Stomach smooth muscle (tissue), 2 donors: Measurements from ENCODE around the gene PRSS33.
A peak's percentile ranks its signal among the peaks of the same experiment; 100 is the strongest.

Experiments used
- H3K27ac ChIP-seq: one replicate; pipeline ENCODE4 v1.7.0; 2013; ENCODE audit warnings: mild to moderate bottlenecking, low read length, inconsistent platforms
- H3K27me3 ChIP-seq, 2 donors: one replicate each; pipeline ENCODE4 v1.7.0; 2013; ENCODE audit warnings: low read length in 2 of 2; ENCODE audit not compliant: insufficient read depth in 2 of 2, control insufficient read depth in 1 of 2
- H3K36me3 ChIP-seq, 2 donors: one replicate each; pipeline ENCODE4 v1.7.0; 2013; ENCODE audit warnings: low read length in 2 of 2; ENCODE audit not compliant: control insufficient read depth in 2 of 2, insufficient read depth in 2 of 2
- H3K4me1 ChIP-seq: one replicate; pipeline ENCODE4 v1.7.0; 2013; ENCODE audit warnings: low read length; ENCODE audit not compliant: control insufficient read depth, insufficient read depth
- H3K4me3 ChIP-seq, 2 donors: one replicate each; pipeline ENCODE4 v1.7.0; 2013; ENCODE audit warnings: low read length in 2 of 2
- H3K9ac ChIP-seq, 2 donors: one replicate each; pipeline ENCODE4 v1.7.0; 2013; ENCODE audit warnings: low read length in 2 of 2, mild to moderate bottlenecking in 1 of 2
- H3K9me3 ChIP-seq, 2 donors: one replicate each; pipeline ENCODE4 v1.7.0; 2013; ENCODE audit warnings: low read length in 2 of 2; ENCODE audit not compliant: control insufficient read depth in 2 of 2
- donor health status: healthy.
- donor health status: Pancreatic carcinoma.

PRSS33 gene

GRCh38 chr16:2775765-2776499 lies 11.4 kb downstream of the PRSS33 start:
- peaks cover 29% of the 10 kb centered on the region for H3K4me1 ChIP-seq

GRCh38 chr16:2775131-2775716 lies 12.1 kb downstream of the PRSS33 start:
- no peaks in the 10 kb centered on the region for H3K9me3 ChIP-seq
- H3K4me1 ChIP-seq: peaks cover 31% of the 10 kb centered on the region
- H3K27me3 ChIP-seq: no peaks in the 10 kb centered on the region
- H3K36me3 ChIP-seq: peaks cover 30 to 31% of the 10 kb centered on the region in 2 donors
- H3K9ac ChIP-seq: no peak overlapping the region
- H3K27ac ChIP-seq: no peak overlapping the region
- peak overlapping the region in 1 of 2 donors; percentile 15 for H3K4me3 ChIP-seq

More at GRCh38 chr16:2775765-2776499, 11.4 kb downstream of the PRSS33 start:
- no peaks in the 10 kb centered on the region for H3K9me3 ChIP-seq
- no peaks in the 10 kb centered on the region for H3K27me3 ChIP-seq
- peak overlapping the region; percentile 67 to 73 for H3K9ac ChIP-seq
- peaks cover 23% of the 10 kb centered on the region in 2 donors for H3K36me3 ChIP-seq
- H3K27ac ChIP-seq: no peak overlapping the region
- peak overlapping the region; percentile 61 to 88 for H3K4me3 ChIP-seq

GRCh38 chr16:2774161-2774891 lies 13.0 kb downstream of the PRSS33 start:
- H3K27me3 ChIP-seq: no peaks in the 10 kb centered on the region
- peaks cover 39% of the 10 kb centered on the region in 2 donors for H3K36me3 ChIP-seq
- no peak overlapping the region for H3K4me3 ChIP-seq
- H3K4me1 ChIP-seq: peaks cover 38% of the 10 kb centered on the region
- H3K27ac ChIP-seq: peak overlapping the region; percentile 6
- no peak overlapping the region for H3K9ac ChIP-seq
- no peaks in the 10 kb centered on the region for H3K9me3 ChIP-seq

GRCh38 chr16:2773188-2773968 lies 14.0 kb downstream of the PRSS33 start:
- Histone ChIP-seq H3K4me3 (no peak overlapping the region), H3K9me3 (no peaks in the 10 kb centered on the region), H3K36me3 (peaks cover 47 to 48% of the 10 kb centered on the region in 2 donors), H3K27ac (no peak overlapping the region), H3K4me1 (peaks cover 36% of the 10 kb centered on the region), H3K27me3 (no peaks in the 10 kb centered on the region), H3K9ac (no peak overlapping the region)

GRCh38 chr16:2771496-2772402 lies 15.6 kb downstream of the PRSS33 start:
- Histone ChIP-seq H3K36me3 (peaks cover 63 to 64% of the 10 kb centered on the region in 2 donors), H3K4me1 (peaks cover 32% of the 10 kb centered on the region), H3K27ac (no peak overlapping the region), H3K27me3 (no peaks in the 10 kb centered on the region), H3K9ac (no peak overlapping the region), H3K4me3 (no peak overlapping the region), H3K9me3 (no peaks in the 10 kb centered on the region)

- Histone ChIP-seq H3K36me3 (peaks cover 75 to 76% of the 10 kb centered on the region in 2 donors), H3K9me3 (no peaks in the 10 kb centered on the region), H3K9ac (no peak overlapping the region), H3K27me3 (no peaks in the 10 kb centered on the region), H3K4me3 (no peak overlapping the region), H3K27ac (no peak overlapping the region), H3K4me1 (peaks cover 20% of the 10 kb centered on the region)
These were observed 17.1 kb downstream of the PRSS33 start for GRCh38 chr16:2770057-2770951.

- H3K9me3 ChIP-seq: no peaks in the 10 kb centered on the region
- H3K27ac ChIP-seq: no peak overlapping the region
- no peak overlapping the region for H3K4me3 ChIP-seq
- peaks cover 74 to 80% of the 10 kb centered on the region in 2 donors for H3K36me3 ChIP-seq
- no peaks in the 10 kb centered on the region for H3K27me3 ChIP-seq
- peaks cover 20% of the 10 kb centered on the region for H3K4me1 ChIP-seq
- no peak overlapping the region for H3K9ac ChIP-seq
These were observed 17.7 kb downstream of the PRSS33 start for GRCh38 chr16:2769675-2770056.

GRCh38 chr16:2769100-2769529 lies 18.2 kb downstream of the PRSS33 start:
- no peaks in the 10 kb centered on the region for H3K27me3 ChIP-seq
- no peaks in the 10 kb centered on the region for H3K9me3 ChIP-seq
- no peak overlapping the region for H3K27ac ChIP-seq
- H3K36me3 ChIP-seq: peaks cover 80 to 82% of the 10 kb centered on the region in 2 donors
- H3K4me1 ChIP-seq: peaks cover 20% of the 10 kb centered on the region
- no peak overlapping the region for H3K4me3 ChIP-seq
- no peak overlapping the region for H3K9ac ChIP-seq

GRCh38 chr16:2768403-2769089 lies 18.8 kb downstream of the PRSS33 start:
- Histone ChIP-seq H3K9me3 (no peaks in the 10 kb centered on the region), H3K27ac (no peak overlapping the region), H3K4me3 (no peak overlapping the region), H3K9ac (no peak overlapping the region), H3K36me3 (peaks cover 85 to 87% of the 10 kb centered on the region in 2 donors), H3K27me3 (no peaks in the 10 kb centered on the region), H3K4me1 (peaks cover 20% of the 10 kb centered on the region)
